ENCODE measurements around the gene NFATC2.

Gene NFATC2

GRCh38 chr20:51584737-51585136 is 42.2 kb upstream of the NFATC2 start:
- TF ChIP-seq CTCF (IDR thresholded peaks at IDR 0.05; ENCODE audit: low read depth, low read length) = no peak
- no peak for DNase-seq (ENCODE audit: low read depth in 2 of 2)
- no peak overlapping the region for H3K4me3 ChIP-seq (replicated peaks in 1 of 2; ENCODE audit: low read depth in 2 of 2, low read length in 2 of 2)

- TF ChIP-seq CTCF (IDR thresholded peaks at IDR 0.05; ENCODE audit: low read depth, low read length) = no peak
- no peak for DNase-seq (ENCODE audit: low read depth in 2 of 2)
- H3K4me3 ChIP-seq (replicated peaks in 1 of 2; ENCODE audit: low read depth in 2 of 2, low read length in 2 of 2) = no peak overlapping the region
Observed at GRCh38 chr20:51584116-51584515, 41.6 kb upstream of the NFATC2 start.

- TF ChIP-seq CTCF (IDR thresholded peaks at IDR 0.05; ENCODE audit: low read depth, low read length) = no peak
Observed at GRCh38 chr20:51583499-51583898, 41.0 kb upstream of the NFATC2 start.

DNA sequence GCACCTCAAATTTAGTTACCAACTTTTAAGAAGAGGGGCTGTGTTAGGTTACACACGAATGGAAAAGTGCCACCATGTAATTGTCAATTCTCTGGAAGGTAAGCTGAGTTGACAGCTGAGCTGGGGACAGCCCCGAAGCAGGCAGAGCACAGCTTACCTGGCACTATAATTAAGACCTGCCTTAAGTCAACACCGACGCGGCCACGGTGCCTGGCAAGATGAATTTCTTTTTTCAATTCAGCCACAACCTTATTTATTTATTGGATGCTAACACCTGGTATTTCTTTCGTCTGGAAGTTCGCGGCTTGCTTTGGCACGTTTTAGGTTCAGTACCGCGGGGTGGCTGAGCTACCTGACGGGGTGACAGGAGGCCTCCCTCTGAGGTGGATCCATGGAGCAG is 40.6 kb upstream of the NFATC2 start:
- H3K4me3 ChIP-seq (replicated peaks in 1 of 2; ENCODE audit: low read depth in 2 of 2, low read length in 2 of 2) = no peak overlapping the region
- DNase-seq (ENCODE audit: low read depth in 2 of 2) = no peak
- no peak for TF ChIP-seq CTCF (IDR thresholded peaks at IDR 0.05; ENCODE audit: low read depth, low read length)

More at GRCh38 chr20:51583499-51583898, 41.0 kb upstream of the NFATC2 start:
- no peak for DNase-seq (ENCODE audit: low read depth in 2 of 2)
- H3K4me3 ChIP-seq (replicated peaks in 1 of 2; ENCODE audit: low read depth in 2 of 2, low read length in 2 of 2) = no peak overlapping the region

- no peak for DNase-seq (ENCODE audit: low read depth in 2 of 2)
- no peak for TF ChIP-seq CTCF (IDR thresholded peaks at IDR 0.05; ENCODE audit: low read depth, low read length)
- no peak overlapping the region for H3K4me3 ChIP-seq (replicated peaks in 1 of 2; ENCODE audit: low read depth in 2 of 2, low read length in 2 of 2)
Observed at GRCh38 chr20:51581571-51581970, 39.1 kb upstream of the NFATC2 start.

DNA sequence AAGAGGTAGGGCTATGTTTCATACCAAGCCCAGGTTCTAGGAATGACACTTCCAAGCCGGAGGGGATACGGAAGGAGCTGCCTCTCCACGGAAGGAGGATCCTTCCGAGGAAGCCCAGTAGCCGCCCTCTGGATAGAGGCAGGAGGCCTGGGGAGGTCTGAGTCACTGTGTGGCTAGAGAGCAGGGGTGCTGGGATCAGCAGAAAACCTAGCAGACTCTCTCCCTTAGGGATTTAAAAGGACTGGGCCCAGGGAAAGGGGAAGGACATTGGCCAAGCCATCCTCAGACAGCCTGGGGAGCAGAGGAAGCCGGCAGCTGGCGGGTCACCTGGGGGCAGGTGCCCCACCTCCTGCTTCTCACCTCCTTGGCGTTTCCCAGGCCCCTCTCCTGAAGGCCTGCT is 36.6 kb upstream of the NFATC2 start:
- no peak overlapping the region for H3K4me3 ChIP-seq (replicated peaks in 1 of 2; ENCODE audit: low read depth in 2 of 2, low read length in 2 of 2)
- TF ChIP-seq CTCF (IDR thresholded peaks at IDR 0.05; ENCODE audit: low read depth, low read length) = no peak
- peak in 1 of 2 donors; percentile 64 for DNase-seq (ENCODE audit: low read depth in 2 of 2)

- H3K4me3 ChIP-seq (replicated peaks in 1 of 2; ENCODE audit: low read depth in 2 of 2, low read length in 2 of 2) = no peak overlapping the region
- no peak for TF ChIP-seq CTCF (IDR thresholded peaks at IDR 0.05; ENCODE audit: low read depth, low read length)
- no peak for DNase-seq (ENCODE audit: low read depth in 2 of 2)
Observed at GRCh38 chr20:51578145-51578459, 35.6 kb upstream of the NFATC2 start.

All from cardiac fibroblast (primary cell).